Germinal center (tissue), 1 donor: ENCODE measurements around the gene CHCHD6.

Experiments used
- DNase-seq: peaks from one replicate; pipeline ENCODE4 v3.0.0; 2012; ENCODE audit warnings: mixed read lengths, low spot score

CHCHD6 gene

GRCh38 chr3:126866175-126866759 lies 162.2 kb downstream of the CHCHD6 start:
- DNase-seq: no peak

GRCh38 chr3:126867190-126867862 lies 163.3 kb downstream of the CHCHD6 start:
- no peak for DNase-seq

- no peak for DNase-seq
Observed at GRCh38 chr3:126867863-126868200, 163.8 kb downstream of the CHCHD6 start.

- no peak for DNase-seq
Observed at GRCh38 chr3:126870608-126871210, 166.7 kb downstream of the CHCHD6 start.

GRCh38 chr3:126872701-126873342 lies 168.8 kb downstream of the CHCHD6 start:
- DNase-seq: no peak

GRCh38 chr3:126873416-126873815 lies 169.4 kb downstream of the CHCHD6 start:
- DNase-seq: no peak

GRCh38 chr3:126878664-126879063 lies 174.6 kb downstream of the CHCHD6 start:
- no peak for DNase-seq

GRCh38 chr3:126880901-126881300 lies 176.9 kb downstream of the CHCHD6 start:
- no peak for DNase-seq

GRCh38 chr3:126881861-126882260 lies 177.8 kb downstream of the CHCHD6 start:
- no peak for DNase-seq

GRCh38 chr3:126883241-126883640 lies 179.2 kb downstream of the CHCHD6 start:
- no peak for DNase-seq

- no peak for DNase-seq
Observed at GRCh38 chr3:126885425-126885824, 181.4 kb downstream of the CHCHD6 start.

GRCh38 chr3:126886217-126886616 lies 182.2 kb downstream of the CHCHD6 start:
- no peak for DNase-seq

- DNase-seq: no peak
Observed at GRCh38 chr3:126887686-126888085, 183.6 kb downstream of the CHCHD6 start.

GRCh38 chr3:126888186-126888760 lies 184.2 kb downstream of the CHCHD6 start:
- no peak for DNase-seq

- DNase-seq: no peak
Observed at GRCh38 chr3:126889276-126890201, 185.5 kb downstream of the CHCHD6 start.

GRCh38 chr3:126891141-126891540 lies 187.1 kb downstream of the CHCHD6 start:
- no peak for DNase-seq

GRCh38 chr3:126891791-126892190 lies 187.8 kb downstream of the CHCHD6 start:
- no peak for DNase-seq

GRCh38 chr3:126893651-126894050 lies 189.6 kb downstream of the CHCHD6 start:
- DNase-seq: no peak

GRCh38 chr3:126894475-126894874 lies 190.4 kb downstream of the CHCHD6 start:
- DNase-seq: no peak

- DNase-seq: no peak
Observed at GRCh38 chr3:126895178-126896066, 191.4 kb downstream of the CHCHD6 start.

- no peak for DNase-seq
Observed at GRCh38 chr3:126896067-126896441, 192.0 kb downstream of the CHCHD6 start.
